Parathyroid adenoma (tissue), 2 donors: ENCODE measurements around the gene SOAT2.

Experiments
- H2AFZ ChIP-seq: fragments of 300-600 bp; sonication (generic); one replicate; pipeline ENCODE4 v1.7.0; 2017; ENCODE audit warnings: antibody characterized with exemption, mild to moderate bottlenecking
- H3K27ac ChIP-seq: fragments of 300-600 bp; sonication (generic); one replicate; pipeline ENCODE4 v1.7.0; 2017
- H3K27me3 ChIP-seq: fragments of 300-600 bp; sonication (generic); one replicate; pipeline ENCODE4 v1.7.0; 2017; ENCODE audit warnings: low read length; ENCODE audit not compliant: control insufficient read depth, insufficient read depth
- H3K36me3 ChIP-seq: fragments of 300-600 bp; sonication (generic); one replicate; pipeline ENCODE4 v1.7.0; 2017; ENCODE audit warnings: low read length; ENCODE audit not compliant: control insufficient read depth, insufficient read depth
- H3K4me1 ChIP-seq: fragments of 300-600 bp; sonication (generic); one replicate; pipeline ENCODE4 v1.7.0; 2017; ENCODE audit warnings: control low read depth
- H3K4me2 ChIP-seq: fragments of 300-600 bp; sonication (generic); one replicate; pipeline ENCODE4 v1.7.0; 2017; ENCODE audit warnings: low read length
- H3K4me3 ChIP-seq: fragments of 300-600 bp; sonication (generic); one replicate; pipeline ENCODE4 v1.7.0; 2017; ENCODE audit warnings: low read depth, low read length
- H3K79me2 ChIP-seq: fragments of 300-600 bp; sonication (generic); one replicate; pipeline ENCODE4 v1.7.0; 2017; ENCODE audit warnings: control low read depth
- H3K9ac ChIP-seq: fragments of 300-600 bp; sonication (generic); one replicate; pipeline ENCODE4 v1.7.0; 2017; ENCODE audit warnings: mild to moderate bottlenecking
- H3K9me3 ChIP-seq: fragments of 300-600 bp; sonication (generic); one replicate; pipeline ENCODE4 v1.7.0; 2017; ENCODE audit warnings: low read length; ENCODE audit not compliant: control insufficient read depth
- CTCF ChIP-seq: fragments of 300-600 bp; sonication (generic); IDR thresholded peaks from one replicate; pipeline ENCODE4 v1.7.0; 2017; ENCODE audit warnings: antibody characterized with exemption, mild to moderate bottlenecking
- donor health status: primary hyperparathyroidism.

SOAT2 gene

GRCh38 chr12:53065975-53066931, 37.0 kb upstream of the SOAT2 start:
- H3K4me2 ChIP-seq: no peak overlapping the region
- no peaks in the 10 kb centered on the region for H3K79me2 ChIP-seq
- no peak overlapping the region for H3K9ac ChIP-seq
- H3K27ac ChIP-seq: peak overlapping the region; percentile 69
- H3K9me3 ChIP-seq: no peaks in the 10 kb centered on the region
- no peaks in the 10 kb centered on the region for H3K27me3 ChIP-seq
- peak; percentile 93 for TF ChIP-seq CTCF
- H3K36me3 ChIP-seq: no peaks in the 10 kb centered on the region
- H3K4me3 ChIP-seq: no peak overlapping the region
- no peak overlapping the region for H2AFZ ChIP-seq
- H3K4me1 ChIP-seq: peaks cover 14% of the 10 kb centered on the region

GRCh38 chr12:53067074-53067992, 36.0 kb upstream of the SOAT2 start:
- no peak overlapping the region for H3K9ac ChIP-seq
- no peak overlapping the region for H3K4me2 ChIP-seq
- TF ChIP-seq CTCF: no peak
- H3K79me2 ChIP-seq: no peaks in the 10 kb centered on the region
- H3K36me3 ChIP-seq: no peaks in the 10 kb centered on the region
- H3K4me3 ChIP-seq: no peak overlapping the region
- H3K27me3 ChIP-seq: no peaks in the 10 kb centered on the region
- H3K4me1 ChIP-seq: peaks cover 5% of the 10 kb centered on the region
- H3K9me3 ChIP-seq: no peaks in the 10 kb centered on the region
- H3K27ac ChIP-seq: no peak overlapping the region
- no peak overlapping the region for H2AFZ ChIP-seq

GRCh38 chr12:53067993-53068770, 35.1 kb upstream of the SOAT2 start:
- Histone ChIP-seq H3K9me3 (no peaks in the 10 kb centered on the region), H3K36me3 (no peaks in the 10 kb centered on the region), H3K27me3 (no peaks in the 10 kb centered on the region), H3K4me2 (no peak overlapping the region), H3K27ac (no peak overlapping the region), H3K4me3 (no peak overlapping the region), H2AFZ (no peak overlapping the region), H3K79me2 (no peaks in the 10 kb centered on the region), H3K4me1 (peaks cover 5% of the 10 kb centered on the region), H3K9ac (no peak overlapping the region)
- TF ChIP-seq CTCF: no peak

GRCh38 chr12:53068811-53069585, 34.3 kb upstream of the SOAT2 start:
- Histone ChIP-seq H3K4me1 (peaks cover 5% of the 10 kb centered on the region), H3K36me3 (no peaks in the 10 kb centered on the region), H3K27me3 (no peaks in the 10 kb centered on the region), H3K9ac (no peak overlapping the region), H2AFZ (no peak overlapping the region), H3K27ac (no peak overlapping the region), H3K79me2 (no peaks in the 10 kb centered on the region), H3K4me3 (no peak overlapping the region), H3K9me3 (no peaks in the 10 kb centered on the region), H3K4me2 (no peak overlapping the region)
- TF ChIP-seq CTCF: no peak
